Astrocyte (in vitro differentiated cells and primary cell): ENCODE data around the gene GABBR2. TPM values are rescaled to one million over a fixed set of nuclear protein-coding genes. Genes with fewer than 3 reads are reported as not detected.

Source experiments
- DNase-seq: peaks from one replicate; pipeline ENCODE4 v3.0.0-alpha.2; 2010; ENCODE audit warnings: low read depth
- FAIRE-seq: peaks from 2 replicates; lab custom pipeline; 2011; peaks lifted over from hg19 to GRCh38; lab: Jason Lieb, UNC
- H2AFZ ChIP-seq: 2 replicates; pipeline ENCODE4 v1.6.0; 2012; ENCODE audit warnings: low read depth, low read length, inconsistent platforms
- H3K27ac ChIP-seq: 2 replicates; pipeline ENCODE4 v1.5.1; 2011; ENCODE audit warnings: low read depth, low read length, inconsistent platforms
- H3K27me3 ChIP-seq: 2 replicates; pipeline ENCODE4 v1.6.0; 2011; ENCODE audit warnings: low read length, inconsistent platforms; ENCODE audit not compliant: insufficient read depth
- H3K36me3 ChIP-seq: 2 replicates; pipeline ENCODE4 v1.5.1; 2011; ENCODE audit warnings: low read length, inconsistent platforms; ENCODE audit not compliant: insufficient read depth
- H3K4me1 ChIP-seq: 2 replicates; pipeline ENCODE4 v1.5.1; 2011; ENCODE audit warnings: low read length, inconsistent platforms; ENCODE audit not compliant: insufficient read depth
- H3K4me2 ChIP-seq: 2 replicates; pipeline ENCODE4 v1.6.0; 2012; ENCODE audit warnings: low read length, inconsistent platforms
- H3K4me3 ChIP-seq: 2 replicates; pipeline ENCODE4 v1.5.1; 2011; ENCODE audit warnings: low read depth, mild to moderate bottlenecking, low read length, inconsistent platforms; ENCODE audit not compliant: insufficient read depth
- H3K79me2 ChIP-seq: 2 replicates; pipeline ENCODE4 v1.6.0; 2012; ENCODE audit warnings: mild to moderate bottlenecking, low read length, inconsistent platforms; ENCODE audit not compliant: insufficient read depth
- H3K9ac ChIP-seq: 2 replicates; pipeline ENCODE4 v1.6.0; 2012; ENCODE audit warnings: mild to moderate bottlenecking, low read length, inconsistent platforms
- H3K9me3 ChIP-seq: 2 replicates; pipeline ENCODE4 v1.5.1; 2012; ENCODE audit warnings: low read depth, mild to moderate bottlenecking, low read length, inconsistent platforms; ENCODE audit not compliant: insufficient read depth
- H4K20me1 ChIP-seq: 2 replicates; pipeline ENCODE4 v1.6.0; 2012; ENCODE audit warnings: low read length, inconsistent platforms; ENCODE audit not compliant: insufficient read depth
- H3K27ac Mint-ChIP-seq: one replicate; pipeline ENCODE4 v1.8.0; 2021; ENCODE audit warnings: mild to moderate bottlenecking, mixed read lengths; ENCODE audit not compliant: unreplicated experiment
- H3K27me3 Mint-ChIP-seq: one replicate; pipeline ENCODE4 v1.8.0; 2021; ENCODE audit warnings: low read depth, mixed read lengths; ENCODE audit not compliant: unreplicated experiment
- H3K36me3 Mint-ChIP-seq: one replicate; pipeline ENCODE4 v1.8.0; 2021; ENCODE audit warnings: low read depth, mixed read lengths; ENCODE audit not compliant: unreplicated experiment
- H3K4me1 Mint-ChIP-seq: one replicate; pipeline ENCODE4 v1.8.0; 2021; ENCODE audit warnings: low read depth, mixed read lengths; ENCODE audit not compliant: unreplicated experiment
- H3K4me3 Mint-ChIP-seq: one replicate; pipeline ENCODE4 v1.8.0; 2021; ENCODE audit warnings: mild to moderate bottlenecking, moderate library complexity, mixed read lengths; ENCODE audit not compliant: unreplicated experiment
- H3K9me3 Mint-ChIP-seq: one replicate; pipeline ENCODE4 v1.8.0; 2021; ENCODE audit warnings: mild to moderate bottlenecking, mixed read lengths; ENCODE audit not compliant: unreplicated experiment
- CTCF ChIP-seq: IDR thresholded peaks from 2 replicates; pipeline ENCODE4 v1.5.1; 2011; ENCODE audit warnings: low read depth, mild to moderate bottlenecking, inconsistent platforms, low read length, moderate library complexity; ENCODE audit not compliant: insufficient read depth
- EZH2 ChIP-seq: IDR thresholded peaks from 2 replicates; pipeline ENCODE4 v1.6.1; 2012; ENCODE audit warnings: mild to moderate bottlenecking, low read length, inconsistent platforms; ENCODE audit not compliant: insufficient read depth
- total RNA-seq: library from RNA; stranded (reverse); gene quantifications from 2 replicates; pipeline ENCODE4 v1.2.1, GENCODE V29; 2021

The GABBR2 gene
- total RNA-seq, 1 donor from 2014 or later = 2.0 TPM

- DNase-seq = no peak
- H3K4me3 ChIP-seq = no peak overlapping the region
- no peaks in the 10 kb centered on the region for H3K79me2 ChIP-seq
- no peaks in the 10 kb centered on the region for H3K36me3 ChIP-seq
- no peaks in the 10 kb centered on the region for H3K4me1 Mint-ChIP-seq
- H3K9me3 ChIP-seq = no peaks in the 10 kb centered on the region
- H3K9ac ChIP-seq = no peak overlapping the region
- no peak overlapping the region for H2AFZ ChIP-seq
- H4K20me1 ChIP-seq = no peaks in the 10 kb centered on the region
- no peak overlapping the region for H3K27ac Mint-ChIP-seq
- peaks cover 10% of the 10 kb centered on the region for H3K27me3 ChIP-seq
- H3K27ac ChIP-seq = no peak overlapping the region
- H3K36me3 Mint-ChIP-seq = peaks cover 4% of the 10 kb centered on the region
- peaks cover 39% of the 10 kb centered on the region for H3K27me3 Mint-ChIP-seq
- H3K4me1 ChIP-seq = no peaks in the 10 kb centered on the region
- no peak overlapping the region for H3K4me3 Mint-ChIP-seq
- H3K9me3 Mint-ChIP-seq = peaks cover 12% of the 10 kb centered on the region
- H3K4me2 ChIP-seq = no peak overlapping the region
- TF ChIP-seq CTCF = no peak
- TF ChIP-seq EZH2 = no peak
- FAIRE-seq = no peak
Observed at GRCh38 chr9:98391867-98392266, 316.9 kb downstream of the GABBR2 start.

GRCh38 chr9:98391406-98391805 is 317.3 kb downstream of the GABBR2 start:
- no peak overlapping the region for H3K9ac ChIP-seq

More at GRCh38 chr9:98391406-98391805, 317.3 kb downstream of the GABBR2 start:
- Mint-ChIP-seq H3K4me3 (no peak overlapping the region), H3K27me3 (peaks cover 36% of the 10 kb centered on the region), H3K9me3 (peaks cover 12% of the 10 kb centered on the region), H3K36me3 (peaks cover 4% of the 10 kb centered on the region), H3K4me1 (no peaks in the 10 kb centered on the region), H3K27ac (no peak overlapping the region)
- no peak overlapping the region for H3K27ac ChIP-seq
- H4K20me1 ChIP-seq = no peaks in the 10 kb centered on the region
- TF ChIP-seq EZH2 (no peak), CTCF (no peak)
- no peak for FAIRE-seq
- DNase-seq = no peak
- H3K36me3 ChIP-seq = no peaks in the 10 kb centered on the region
- H3K27me3 ChIP-seq = peaks cover 7% of the 10 kb centered on the region
- no peak overlapping the region for H3K4me3 ChIP-seq
- H3K4me1 ChIP-seq = no peaks in the 10 kb centered on the region
- no peak overlapping the region for H2AFZ ChIP-seq
- no peak overlapping the region for H3K4me2 ChIP-seq
- no peaks in the 10 kb centered on the region for H3K79me2 ChIP-seq
- no peaks in the 10 kb centered on the region for H3K9me3 ChIP-seq
